Activated T-helper 2 cell treated with anti-CD3 and anti-CD28 coated beads, Interferon-gamma antibody, Interleukin-2, Interleukin-4, amounts not matched to agents 10 μg/mL and 5 μg/mL and 100 μg/mL, durations not matched to agents 14 hours and 24 hours and 36 hours (primary cell): Measurements from ENCODE around the gene GPR156. TPM values are rescaled to one million over a fixed set of nuclear protein-coding genes. Genes with fewer than 3 reads are reported as not detected.

Experiments used
- DNase-seq: peaks from one replicate; pipeline ENCODE4 v3.0.0; 2021; ENCODE audit warnings: low spot score
- H3K27ac Mint-ChIP-seq: one replicate; pipeline ENCODE4 v1.8.0; 2021; ENCODE audit warnings: mixed read lengths
- H3K27me3 Mint-ChIP-seq: one replicate; pipeline ENCODE4 v1.8.0; 2021; ENCODE audit warnings: low read depth, mixed read lengths
- H3K36me3 Mint-ChIP-seq: one replicate; pipeline ENCODE4 v1.8.0; 2021; ENCODE audit warnings: low read depth, mixed read lengths
- H3K4me1 Mint-ChIP-seq: one replicate; pipeline ENCODE4 v1.8.0; 2021; ENCODE audit warnings: low read depth, mixed read lengths
- H3K4me3 Mint-ChIP-seq: one replicate; pipeline ENCODE4 v1.8.0; 2021; ENCODE audit warnings: low read depth, mild to moderate bottlenecking, moderate library complexity, mixed read lengths
- H3K9me3 Mint-ChIP-seq: one replicate; pipeline ENCODE4 v1.8.0; 2021; ENCODE audit warnings: mixed read lengths
- intact Hi-C: fragments of 100-400 bp; cut with micrococcal nuclease; formaldehyde crosslinking; loops from one replicate; pipeline ENCODE4 v1.15.1; 2023
- total RNA-seq: library from RNA; stranded (reverse); gene quantifications from 2 replicates; pipeline ENCODE4 v1.2.3, GENCODE V29; 2022

The GPR156 gene
- total RNA-seq, 1 donor from 2014 or later, result not detected

GRCh38 chr3:120203016-120203415 is 82.0 kb downstream of the GPR156 start:
- Mint-ChIP-seq H3K27me3 (no peaks in the 10 kb centered on the region), H3K4me1 (no peaks in the 10 kb centered on the region), H3K9me3 (no peaks in the 10 kb centered on the region), H3K4me3 (no peak overlapping the region), H3K27ac (no peak overlapping the region), H3K36me3 (no peaks in the 10 kb centered on the region)
- DNase-seq, result no peak
- intact Hi-C loops, result no loop called here

- no peak for DNase-seq
- no peaks in the 10 kb centered on the region for H3K27me3 Mint-ChIP-seq
- H3K27ac Mint-ChIP-seq, result no peak overlapping the region
- no peak overlapping the region for H3K4me3 Mint-ChIP-seq
- H3K4me1 Mint-ChIP-seq, result no peaks in the 10 kb centered on the region
- no peaks in the 10 kb centered on the region for H3K36me3 Mint-ChIP-seq
- no peaks in the 10 kb centered on the region for H3K9me3 Mint-ChIP-seq
- intact Hi-C loops, result no loop called here
Observed at GRCh38 chr3:120202363-120202762, 82.7 kb downstream of the GPR156 start.

GRCh38 chr3:120200493-120201235 is 84.4 kb downstream of the GPR156 start:
- no peak for DNase-seq
- Mint-ChIP-seq H3K9me3 (no peaks in the 10 kb centered on the region), H3K27ac (no peak overlapping the region), H3K4me1 (no peaks in the 10 kb centered on the region), H3K4me3 (no peak overlapping the region), H3K36me3 (no peaks in the 10 kb centered on the region), H3K27me3 (no peaks in the 10 kb centered on the region)
- intact Hi-C loops, result no loop called here

GRCh38 chr3:120198305-120198878 is 86.6 kb downstream of the GPR156 start:
- Mint-ChIP-seq H3K9me3 (no peaks in the 10 kb centered on the region), H3K4me3 (no peak overlapping the region), H3K36me3 (no peaks in the 10 kb centered on the region), H3K4me1 (no peaks in the 10 kb centered on the region), H3K27me3 (no peaks in the 10 kb centered on the region), H3K27ac (no peak overlapping the region)
- intact Hi-C loops, result no loop called here
- no peak for DNase-seq

GRCh38 chr3:120196812-120197211 is 88.2 kb downstream of the GPR156 start:
- intact Hi-C loops, result no loop called here

GRCh38 chr3:120196333-120196732 is 88.7 kb downstream of the GPR156 start:
- intact Hi-C loops, result no loop called here
- H3K9me3 Mint-ChIP-seq, result no peaks in the 10 kb centered on the region
- no peaks in the 10 kb centered on the region for H3K4me1 Mint-ChIP-seq
- no peak overlapping the region for H3K27ac Mint-ChIP-seq
- H3K36me3 Mint-ChIP-seq, result no peaks in the 10 kb centered on the region
- no peak for DNase-seq
- H3K4me3 Mint-ChIP-seq, result no peak overlapping the region
- peaks cover 1% of the 10 kb centered on the region for H3K27me3 Mint-ChIP-seq

More at GRCh38 chr3:120196812-120197211, 88.2 kb downstream of the GPR156 start:
- no peak overlapping the region for H3K4me3 Mint-ChIP-seq
- H3K36me3 Mint-ChIP-seq, result no peaks in the 10 kb centered on the region
- no peak overlapping the region for H3K27ac Mint-ChIP-seq
- peaks cover 1% of the 10 kb centered on the region for H3K27me3 Mint-ChIP-seq
- DNase-seq, result no peak
- no peaks in the 10 kb centered on the region for H3K9me3 Mint-ChIP-seq
- no peaks in the 10 kb centered on the region for H3K4me1 Mint-ChIP-seq

GRCh38 chr3:120193554-120193953 is 91.5 kb downstream of the GPR156 start:
- Mint-ChIP-seq H3K4me3 (no peak overlapping the region), H3K9me3 (no peaks in the 10 kb centered on the region), H3K36me3 (no peaks in the 10 kb centered on the region), H3K4me1 (no peaks in the 10 kb centered on the region), H3K27me3 (peaks cover 1% of the 10 kb centered on the region), H3K27ac (no peak overlapping the region)
- intact Hi-C loops, result no loop called here
- DNase-seq, result no peak

- H3K4me1 Mint-ChIP-seq, result no peaks in the 10 kb centered on the region
- DNase-seq, result no peak
- intact Hi-C loops, result no loop called here
- H3K36me3 Mint-ChIP-seq, result no peaks in the 10 kb centered on the region
- no peaks in the 10 kb centered on the region for H3K9me3 Mint-ChIP-seq
- H3K27ac Mint-ChIP-seq, result no peak overlapping the region
- no peak overlapping the region for H3K4me3 Mint-ChIP-seq
- H3K27me3 Mint-ChIP-seq, result peaks cover 4% of the 10 kb centered on the region
Observed at GRCh38 chr3:120192579-120192978, 92.4 kb downstream of the GPR156 start.

GRCh38 chr3:120192159-120192558 is 92.9 kb downstream of the GPR156 start:
- intact Hi-C loops, result no loop called here
- peaks cover 6% of the 10 kb centered on the region for H3K27me3 Mint-ChIP-seq
- H3K9me3 Mint-ChIP-seq, result no peaks in the 10 kb centered on the region
- H3K27ac Mint-ChIP-seq, result no peak overlapping the region
- no peak overlapping the region for H3K4me3 Mint-ChIP-seq
- no peaks in the 10 kb centered on the region for H3K4me1 Mint-ChIP-seq
- no peaks in the 10 kb centered on the region for H3K36me3 Mint-ChIP-seq
- no peak for DNase-seq

- intact Hi-C loops, result loop anchor here (5.0 kb wide), 1 partner anchor 291 kb away; no protein-coding TSS in a partner anchor
- H3K27me3 Mint-ChIP-seq, result peaks cover 18% of the 10 kb centered on the region
- no peak for DNase-seq
- no peaks in the 10 kb centered on the region for H3K9me3 Mint-ChIP-seq
- no peak overlapping the region for H3K4me3 Mint-ChIP-seq
- no peaks in the 10 kb centered on the region for H3K4me1 Mint-ChIP-seq
- H3K36me3 Mint-ChIP-seq, result no peaks in the 10 kb centered on the region
- no peak overlapping the region for H3K27ac Mint-ChIP-seq
Observed at GRCh38 chr3:120182613-120183511, 102.2 kb downstream of the GPR156 start.

GRCh38 chr3:120181632-120182031 is 103.4 kb downstream of the GPR156 start:
- Mint-ChIP-seq H3K27me3 (peaks cover 17% of the 10 kb centered on the region), H3K4me3 (no peak overlapping the region), H3K27ac (no peak overlapping the region), H3K4me1 (no peaks in the 10 kb centered on the region), H3K9me3 (no peaks in the 10 kb centered on the region), H3K36me3 (no peaks in the 10 kb centered on the region)
- intact Hi-C loops, result loop anchor here (5.0 kb wide), 1 partner anchor 289 kb away; no protein-coding TSS in a partner anchor
- no peak for DNase-seq

- no peak overlapping the region for H3K4me3 Mint-ChIP-seq
- no peak overlapping the region for H3K27ac Mint-ChIP-seq
- no peaks in the 10 kb centered on the region for H3K36me3 Mint-ChIP-seq
- no peaks in the 10 kb centered on the region for H3K9me3 Mint-ChIP-seq
- H3K27me3 Mint-ChIP-seq, result peaks cover 14% of the 10 kb centered on the region
- DNase-seq, result no peak
- intact Hi-C loops, result loop anchor here (5.0 kb wide), 1 partner anchor 289 kb away; no protein-coding TSS in a partner anchor
- no peaks in the 10 kb centered on the region for H3K4me1 Mint-ChIP-seq
Observed at GRCh38 chr3:120180731-120181412, 104.2 kb downstream of the GPR156 start.
